Fibroblast of the conjunctiva (primary cell): Measurements from ENCODE around the gene C1orf105.
A peak's percentile ranks its signal among the peaks of the same experiment; 100 is the strongest.

ENCODE experiments used
- DNase-seq: peaks from one replicate; pipeline ENCODE4 v3.0.0-alpha.2; 2010; ENCODE audit warnings: low read depth

C1orf105 gene

GRCh38 chr1:172397221-172397620, 23.3 kb upstream of the C1orf105 start:
- no peak for DNase-seq

GRCh38 chr1:172397633-172398032, 22.9 kb upstream of the C1orf105 start:
- no peak for DNase-seq

GRCh38 chr1:172398193-172398592, 22.3 kb upstream of the C1orf105 start:
- no peak for DNase-seq

- DNase-seq = peak; percentile 85
These were observed 21.3 kb upstream of the C1orf105 start for GRCh38 chr1:172398970-172399755.

- no peak for DNase-seq
These were observed 20.4 kb upstream of the C1orf105 start for GRCh38 chr1:172399756-172400721.

- DNase-seq = no peak
These were observed 19.8 kb upstream of the C1orf105 start for GRCh38 chr1:172400722-172401105.

GRCh38 chr1:172401477-172401876, 19.0 kb upstream of the C1orf105 start:
- no peak for DNase-seq

- no peak for DNase-seq
These were observed 18.6 kb upstream of the C1orf105 start for GRCh38 chr1:172401892-172402291.

GRCh38 chr1:172402878-172403569, 17.5 kb upstream of the C1orf105 start:
- no peak for DNase-seq

- no peak for DNase-seq
These were observed 16.4 kb upstream of the C1orf105 start for GRCh38 chr1:172404121-172404520.

GRCh38 chr1:172405912-172406311, 14.6 kb upstream of the C1orf105 start:
- DNase-seq = no peak

GRCh38 chr1:172406968-172407367, 13.5 kb upstream of the C1orf105 start:
- DNase-seq = no peak

GRCh38 chr1:172408958-172409357, 11.5 kb upstream of the C1orf105 start:
- DNase-seq = no peak

GRCh38 chr1:172410027-172410426, 10.5 kb upstream of the C1orf105 start:
- no peak for DNase-seq

GRCh38 chr1:172411791-172412338, 8.6 kb upstream of the C1orf105 start:
- no peak for DNase-seq

- no peak for DNase-seq
These were observed 6.2 kb upstream of the C1orf105 start for GRCh38 chr1:172414331-172414730.

GRCh38 chr1:172416496-172417035, 3.9 kb upstream of the C1orf105 start:
- no peak for DNase-seq

GRCh38 chr1:172417557-172417956, 2.9 kb upstream of the C1orf105 start:
- no peak for DNase-seq

- no peak for DNase-seq
These were observed 1.6 kb downstream of the C1orf105 start for GRCh38 chr1:172421974-172422604.

- no peak for DNase-seq
These were observed 2.9 kb downstream of the C1orf105 start for GRCh38 chr1:172423336-172423735.

GRCh38 chr1:172425339-172425738, 4.9 kb downstream of the C1orf105 start:
- DNase-seq = no peak
